ENCODE data around the gene PPP1R16B.

The PPP1R16B gene

GRCh38 chr20:38861071-38861401 is 55.5 kb downstream of the PPP1R16B start:
- ChIA-PET POLR2A (no interaction called here), CTCF (interaction anchor here (1.1 kb wide), 1 partner anchor 54 kb away, joined by 4 read pairs; no protein-coding TSS in a partner anchor)

GRCh38 chr20:38862226-38862625 is 56.7 kb downstream of the PPP1R16B start:
- no peak for TF ChIP-seq BHLHE40 (IDR thresholded peaks at IDR 0.05; ENCODE audit: borderline replicate concordance)
- no peak for TF ChIP-seq CTBP1 (IDR thresholded peaks at IDR 0.05; ENCODE audit: borderline replicate concordance)
- no peak for TF ChIP-seq ELF4 (IDR thresholded peaks at IDR 0.05)
- TF ChIP-seq TARDBP (IDR thresholded peaks at IDR 0.05) = no peak
- no peak for TF ChIP-seq L3MBTL2 (conservative IDR thresholded peaks at IDR 0.05)
- TF ChIP-seq ARNT (IDR thresholded peaks at IDR 0.05) = no peak
- no peak for TF ChIP-seq FOXM1 (IDR thresholded peaks at IDR 0.05; ENCODE audit: borderline replicate concordance)
- no peak for TF ChIP-seq NFRKB (IDR thresholded peaks at IDR 0.05)
- no peak for TF ChIP-seq ZNF384 (IDR thresholded peaks at IDR 0.05)
- no peak for TF ChIP-seq SP1 (IDR thresholded peaks at IDR 0.05)
- TF ChIP-seq SUZ12 (IDR thresholded peaks at IDR 0.05) = no peak
- TF ChIP-seq FOXK2 (IDR thresholded peaks at IDR 0.05) = no peak
- TF ChIP-seq HDGF (IDR thresholded peaks at IDR 0.05; ENCODE audit: borderline replicate concordance) = no peak
- CTCF ChIA-PET = interaction anchor here (0.7 kb wide), 1 partner anchor 18 kb away, joined by 3 read pairs; no protein-coding TSS in a partner anchor
- DNase-seq (ENCODE audit: extremely low spot score) = no peak
- POLR2A ChIA-PET = no interaction called here

More at GRCh38 chr20:38861071-38861401, 55.5 kb downstream of the PPP1R16B start:
- no peak for DNase-seq (ENCODE audit: extremely low spot score)
- TF ChIP-seq CTBP1 (IDR thresholded peaks at IDR 0.05; ENCODE audit: borderline replicate concordance) = no peak

GRCh38 chr20:38863024-38863851 is 57.7 kb downstream of the PPP1R16B start:
- POLR2A ChIA-PET = no interaction called here
- DNase-seq (ENCODE audit: extremely low spot score) = no peak
- CTCF ChIA-PET = interaction anchor here (0.6 kb wide), 1 partner anchor 31 kb away, joined by 4 read pairs; no protein-coding TSS in a partner anchor
- TF ChIP-seq ARNT (IDR thresholded peaks at IDR 0.05) (no peak), TARDBP (IDR thresholded peaks at IDR 0.05) (no peak), HDGF (IDR thresholded peaks at IDR 0.05; ENCODE audit: borderline replicate concordance) (no peak), FOXA1 (IDR thresholded peaks at IDR 0.05) (no peak), LEF1 (IDR thresholded peaks at IDR 0.05; ENCODE audit: borderline replicate concordance) (no peak), PKNOX1 (IDR thresholded peaks at IDR 0.05) (no peak), L3MBTL2 (conservative IDR thresholded peaks at IDR 0.05) (no peak), SUZ12 (IDR thresholded peaks at IDR 0.05) (no peak), ZNF384 (IDR thresholded peaks at IDR 0.05) (no peak), ELF4 (IDR thresholded peaks at IDR 0.05) (no peak), FOXK2 (IDR thresholded peaks at IDR 0.05) (no peak), NFRKB (IDR thresholded peaks at IDR 0.05) (no peak), FOXM1 (IDR thresholded peaks at IDR 0.05; ENCODE audit: borderline replicate concordance) (no peak), BHLHE40 (IDR thresholded peaks at IDR 0.05; ENCODE audit: borderline replicate concordance) (no peak)

GRCh38 chr20:38864662-38865061 is 59.2 kb downstream of the PPP1R16B start:
- DNase-seq (ENCODE audit: extremely low spot score) = no peak
- TF ChIP-seq PKNOX1 (IDR thresholded peaks at IDR 0.05) (no peak), FOXA1 (IDR thresholded peaks at IDR 0.05) (no peak), L3MBTL2 (conservative IDR thresholded peaks at IDR 0.05) (no peak)
- CTCF ChIA-PET = no interaction called here
- POLR2A ChIA-PET = no interaction called here

GRCh38 chr20:38866265-38867061 is 61.0 kb downstream of the PPP1R16B start:
- no peak for TF ChIP-seq CTBP1 (IDR thresholded peaks at IDR 0.05; ENCODE audit: borderline replicate concordance)
- TF ChIP-seq NFRKB (IDR thresholded peaks at IDR 0.05) = no peak
- no peak for TF ChIP-seq ZNF384 (IDR thresholded peaks at IDR 0.05)
- TF ChIP-seq SUZ12 (IDR thresholded peaks at IDR 0.05) = no peak
- TF ChIP-seq L3MBTL2 (conservative IDR thresholded peaks at IDR 0.05) = no peak
- TF ChIP-seq FOXA1 (IDR thresholded peaks at IDR 0.05) = no peak
- TF ChIP-seq FOXM1 (IDR thresholded peaks at IDR 0.05; ENCODE audit: borderline replicate concordance) = no peak
- TF ChIP-seq FOXK2 (IDR thresholded peaks at IDR 0.05) = no peak
- no peak for TF ChIP-seq TARDBP (IDR thresholded peaks at IDR 0.05)
- TF ChIP-seq PKNOX1 (IDR thresholded peaks at IDR 0.05) = no peak
- no peak for TF ChIP-seq ARNT (IDR thresholded peaks at IDR 0.05)
- TF ChIP-seq SP1 (IDR thresholded peaks at IDR 0.05) = no peak
- TF ChIP-seq HDGF (IDR thresholded peaks at IDR 0.05; ENCODE audit: borderline replicate concordance) = no peak
- no peak for TF ChIP-seq ELF4 (IDR thresholded peaks at IDR 0.05)
- no peak for TF ChIP-seq BHLHE40 (IDR thresholded peaks at IDR 0.05; ENCODE audit: borderline replicate concordance)
- CTCF ChIA-PET = interaction anchor here (1.6 kb wide), 1 partner anchor 9 kb away, joined by 3 read pairs; no protein-coding TSS in a partner anchor
- POLR2A ChIA-PET = no interaction called here
- no peak for DNase-seq (ENCODE audit: extremely low spot score)

- no peak for DNase-seq (ENCODE audit: extremely low spot score)
- no peak for TF ChIP-seq FOXM1 (IDR thresholded peaks at IDR 0.05; ENCODE audit: borderline replicate concordance)
- TF ChIP-seq ELF4 (IDR thresholded peaks at IDR 0.05) = no peak
- TF ChIP-seq SP1 (IDR thresholded peaks at IDR 0.05) = no peak
- no peak for TF ChIP-seq FOXA1 (IDR thresholded peaks at IDR 0.05)
- no peak for TF ChIP-seq FOXK2 (IDR thresholded peaks at IDR 0.05)
- no peak for TF ChIP-seq HDGF (IDR thresholded peaks at IDR 0.05; ENCODE audit: borderline replicate concordance)
- no peak for TF ChIP-seq BHLHE40 (IDR thresholded peaks at IDR 0.05; ENCODE audit: borderline replicate concordance)
- TF ChIP-seq LEF1 (IDR thresholded peaks at IDR 0.05; ENCODE audit: borderline replicate concordance) = no peak
- no peak for TF ChIP-seq ZNF384 (IDR thresholded peaks at IDR 0.05)
- no peak for TF ChIP-seq ARNT (IDR thresholded peaks at IDR 0.05)
- POLR2A ChIA-PET = no interaction called here
- CTCF ChIA-PET = interaction anchor here (1.6 kb wide), 1 partner anchor 9 kb away, joined by 3 read pairs; no protein-coding TSS in a partner anchor
Observed at GRCh38 chr20:38867062-38867359, 61.5 kb downstream of the PPP1R16B start.
